BE2C (cell line): ENCODE results near the gene EXPH5.
"Not testable (repeated sequence)": the region's sequence is repeated elsewhere in the genome, so short reads cannot be mapped to it uniquely, and the experiment has no call there.

Source experiments
- DNase-seq: peaks from one replicate; pipeline ENCODE4 v3.0.0-alpha.2; 2020
- H3K27me3 ChIP-seq: fragments of 250-450 bp; sonication (Bioruptor Pico); 2 replicates; pipeline ENCODE4 v1.5.1; 2020; ENCODE audit warnings: mild to moderate bottlenecking
- H3K36me3 ChIP-seq: fragments of 250-450 bp; sonication (Bioruptor Pico); 2 replicates; pipeline ENCODE4 v1.5.1; 2020; ENCODE audit warnings: mild to moderate bottlenecking
- H3K4me1 ChIP-seq: fragments of 250-450 bp; sonication (Bioruptor Pico); 2 replicates; pipeline ENCODE4 v1.5.1; 2020
- H3K4me3 ChIP-seq: 2 replicates; pipeline ENCODE4 v1.5.1; 2011; ENCODE audit warnings: low read depth, low read length
- H3K9me3 ChIP-seq: fragments of 250-450 bp; sonication (Bioruptor Pico); 2 replicates; pipeline ENCODE4 v1.5.1; 2020
- TF ChIP-seq, protein P1 (sequence below): IDR thresholded peaks from 2 replicates; pipeline ENCODE4 v1.5.1; 2012; ENCODE audit warnings: mild to moderate bottlenecking, low read depth, low read length

The EXPH5 gene

DNA sequence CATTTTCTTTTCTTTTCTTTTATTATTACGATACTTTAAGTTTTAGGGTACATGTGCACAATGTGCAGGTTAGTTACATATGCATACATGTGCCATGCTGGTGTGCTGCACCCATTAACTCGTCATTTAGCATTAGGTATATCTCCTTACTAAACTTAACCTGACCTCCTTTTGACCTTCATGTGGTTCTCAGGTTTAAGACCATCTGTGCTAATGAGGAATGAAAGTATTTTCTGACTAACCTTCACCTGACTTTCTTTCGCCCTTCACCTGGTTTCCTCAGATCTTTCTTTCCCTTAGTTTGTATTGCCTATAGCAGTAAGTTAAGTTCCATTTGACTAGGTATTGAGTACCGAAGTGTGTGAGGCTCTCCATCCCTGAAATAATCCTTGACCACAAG is 6.5 kb downstream of the EXPH5 start:
- Histone ChIP-seq H3K4me3 (no peak overlapping the region), H3K9me3 (no peaks in the 10 kb centered on the region), H3K36me3 (no peaks in the 10 kb centered on the region), H3K4me1 (no peaks in the 10 kb centered on the region), H3K27me3 (peaks cover 3% of the 10 kb centered on the region)
- TF ChIP-seq, protein P1, sequence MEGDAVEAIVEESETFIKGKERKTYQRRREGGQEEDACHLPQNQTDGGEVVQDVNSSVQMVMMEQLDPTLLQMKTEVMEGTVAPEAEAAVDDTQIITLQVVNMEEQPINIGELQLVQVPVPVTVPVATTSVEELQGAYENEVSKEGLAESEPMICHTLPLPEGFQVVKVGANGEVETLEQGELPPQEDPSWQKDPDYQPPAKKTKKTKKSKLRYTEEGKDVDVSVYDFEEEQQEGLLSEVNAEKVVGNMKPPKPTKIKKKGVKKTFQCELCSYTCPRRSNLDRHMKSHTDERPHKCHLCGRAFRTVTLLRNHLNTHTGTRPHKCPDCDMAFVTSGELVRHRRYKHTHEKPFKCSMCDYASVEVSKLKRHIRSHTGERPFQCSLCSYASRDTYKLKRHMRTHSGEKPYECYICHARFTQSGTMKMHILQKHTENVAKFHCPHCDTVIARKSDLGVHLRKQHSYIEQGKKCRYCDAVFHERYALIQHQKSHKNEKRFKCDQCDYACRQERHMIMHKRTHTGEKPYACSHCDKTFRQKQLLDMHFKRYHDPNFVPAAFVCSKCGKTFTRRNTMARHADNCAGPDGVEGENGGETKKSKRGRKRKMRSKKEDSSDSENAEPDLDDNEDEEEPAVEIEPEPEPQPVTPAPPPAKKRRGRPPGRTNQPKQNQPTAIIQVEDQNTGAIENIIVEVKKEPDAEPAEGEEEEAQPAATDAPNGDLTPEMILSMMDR, result no peak
- no peak for DNase-seq

DNA sequence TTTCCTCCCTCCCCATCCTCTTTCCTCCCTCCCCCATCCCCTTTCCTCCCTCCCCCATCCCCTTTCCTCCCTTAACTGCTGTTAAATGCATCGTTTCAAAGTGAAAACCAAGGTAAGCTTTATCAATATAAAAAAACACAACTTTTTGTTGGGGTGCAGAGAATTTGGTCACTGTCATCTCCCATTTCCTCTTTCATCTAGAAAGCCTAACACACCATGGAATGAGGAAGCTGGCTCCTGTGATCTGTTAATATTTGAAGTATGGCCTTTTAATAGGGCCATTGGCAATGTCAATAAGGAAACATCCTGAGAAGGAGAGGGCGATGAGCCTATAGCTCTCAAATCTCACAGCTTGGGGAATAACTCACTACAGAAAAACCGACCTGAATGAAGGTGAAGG is 7.0 kb downstream of the EXPH5 start:
- H3K4me1 ChIP-seq, result no peaks in the 10 kb centered on the region
- H3K9me3 ChIP-seq, result no peaks in the 10 kb centered on the region
- H3K36me3 ChIP-seq, result no peaks in the 10 kb centered on the region
- H3K4me3 ChIP-seq, result no peak overlapping the region
- H3K27me3 ChIP-seq, result no peaks in the 10 kb centered on the region
- TF ChIP-seq, protein P1, result no peak
- no peak for DNase-seq

DNA sequence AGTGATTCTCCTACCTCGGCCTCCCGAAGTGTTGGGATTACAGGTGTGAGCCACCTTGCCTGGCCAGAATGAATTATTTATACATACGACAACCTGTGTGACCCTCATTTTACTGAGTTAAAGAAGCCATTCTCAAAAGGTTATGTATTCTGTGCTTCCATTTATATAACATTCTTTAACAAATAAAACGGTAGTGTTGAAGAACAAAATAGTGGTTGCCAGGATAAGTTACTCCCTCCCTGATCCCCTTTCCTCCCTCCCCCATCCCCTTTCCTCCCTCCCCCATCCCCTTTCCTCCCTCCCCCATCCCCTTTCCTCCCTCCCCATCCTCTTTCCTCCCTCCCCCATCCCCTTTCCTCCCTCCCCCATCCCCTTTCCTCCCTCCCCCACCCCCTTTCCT is 7.4 kb downstream of the EXPH5 start:
- H3K36me3 ChIP-seq, H3K4me1 ChIP-seq, DNase-seq, H3K4me3 ChIP-seq, H3K9me3 ChIP-seq, H3K27me3 ChIP-seq: not testable (repeated sequence)

DNA sequence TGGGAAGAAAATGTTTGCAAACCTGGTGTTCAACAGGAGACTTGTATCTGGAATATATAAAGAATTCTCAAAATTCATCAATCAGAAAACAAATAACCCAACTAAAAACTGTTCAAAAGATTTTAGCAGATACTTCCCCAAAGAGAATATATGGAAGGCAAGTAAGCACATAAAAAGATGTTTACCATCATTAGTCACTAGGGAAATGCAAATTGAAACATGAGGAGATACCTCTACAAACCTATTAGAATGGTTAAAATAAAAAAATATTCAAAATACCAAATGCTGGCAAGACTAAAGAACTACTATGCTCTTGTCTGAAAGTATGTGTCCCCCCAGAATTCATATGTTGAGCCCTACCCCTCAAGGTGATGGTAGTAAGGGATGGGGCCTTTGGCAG is 8.6 kb downstream of the EXPH5 start:
- H3K9me3 ChIP-seq, result no peaks in the 10 kb centered on the region
- no peak for DNase-seq
- TF ChIP-seq, protein P1, result no peak
- H3K27me3 ChIP-seq, result no peaks in the 10 kb centered on the region
- no peaks in the 10 kb centered on the region for H3K36me3 ChIP-seq
- H3K4me3 ChIP-seq, result no peak overlapping the region
- H3K4me1 ChIP-seq, result no peaks in the 10 kb centered on the region

DNA sequence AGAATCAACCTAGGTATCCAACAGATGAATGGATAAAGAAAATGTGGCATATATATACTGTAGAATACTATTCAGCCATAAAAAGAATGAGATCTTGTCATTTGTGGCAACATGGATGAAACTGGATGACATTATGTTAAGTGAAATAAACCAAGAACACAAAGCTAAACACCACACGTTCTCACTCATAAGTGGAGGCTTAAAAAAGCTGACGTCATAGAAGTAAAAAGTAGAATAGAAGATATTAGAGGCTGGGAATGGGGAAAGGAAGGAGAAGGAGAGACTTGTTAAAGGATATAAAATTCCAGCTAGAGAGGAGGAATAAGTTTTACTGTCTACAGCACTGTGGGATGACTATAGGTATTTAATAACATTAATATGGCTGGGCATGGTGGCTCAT is 12.9 kb downstream of the EXPH5 start:
- H3K4me3 ChIP-seq, result no peak overlapping the region
- no peak for DNase-seq
- no peaks in the 10 kb centered on the region for H3K36me3 ChIP-seq
- H3K9me3 ChIP-seq, result no peaks in the 10 kb centered on the region
- H3K27me3 ChIP-seq, result no peaks in the 10 kb centered on the region
- H3K4me1 ChIP-seq, result no peaks in the 10 kb centered on the region
- TF ChIP-seq, protein P1, result no peak

DNA sequence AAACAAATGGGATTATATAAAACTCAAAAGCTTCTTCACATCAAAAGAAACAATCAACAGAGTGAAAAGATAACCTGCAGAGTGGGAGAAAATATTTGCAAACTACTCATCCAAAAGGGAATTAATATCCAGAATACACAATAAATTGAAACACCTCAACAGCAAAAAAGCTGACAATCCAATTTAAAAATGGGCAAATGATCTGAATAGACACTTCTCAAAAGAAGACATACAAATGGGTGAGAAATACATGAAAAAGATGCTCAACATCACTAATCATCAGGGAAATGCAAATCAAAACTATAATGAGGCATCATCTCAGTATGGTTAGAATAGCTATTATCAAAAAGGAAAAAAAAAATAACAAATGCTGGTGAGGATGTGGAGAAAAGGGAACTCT is 13.5 kb downstream of the EXPH5 start:
- Histone ChIP-seq H3K36me3 (no peaks in the 10 kb centered on the region), H3K27me3 (no peaks in the 10 kb centered on the region), H3K4me1 (no peaks in the 10 kb centered on the region), H3K9me3 (no peaks in the 10 kb centered on the region), H3K4me3 (no peak overlapping the region)
- no peak for DNase-seq
- TF ChIP-seq, protein P1, result no peak

DNA sequence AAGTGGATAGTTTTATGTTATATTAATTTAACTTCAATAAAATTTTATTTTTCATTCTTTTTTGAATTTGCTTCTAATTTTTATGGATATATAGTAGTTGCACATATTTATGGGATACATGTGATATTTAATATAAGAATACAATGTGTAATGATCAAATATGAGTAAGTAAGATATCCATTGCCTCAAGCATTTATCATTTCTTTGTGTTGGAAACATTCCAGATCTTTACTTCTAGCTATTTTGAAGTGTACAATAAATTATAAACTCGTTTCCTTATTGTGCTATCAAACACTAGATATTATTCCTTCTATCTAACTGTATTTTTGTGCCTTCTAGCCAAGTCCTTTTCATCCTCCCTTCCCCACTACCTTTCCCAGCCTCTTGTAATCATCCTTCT is 17.0 kb downstream of the EXPH5 start:
- Histone ChIP-seq H3K4me1 (no peaks in the 10 kb centered on the region), H3K9me3 (no peaks in the 10 kb centered on the region), H3K4me3 (no peak overlapping the region), H3K36me3 (no peaks in the 10 kb centered on the region), H3K27me3 (no peaks in the 10 kb centered on the region)
- TF ChIP-seq, protein P1, result no peak
- no peak for DNase-seq
